DMS 273 (cell line): ENCODE data around the gene SLITRK4.

Experiments used
- DNase-seq: peaks from one replicate; lab custom pipeline; 2025; ENCODE audit not compliant: unreplicated experiment; lab: John Stamatoyannopoulos, UW

Gene SLITRK4

GRCh38 chrX:143635915-143636314 lies at the start of gene SLITRK4:
SLITRK4 (minus strand) TSS chrX:143636101; CDS start chrX:143631108, 4,993 bp downstream.
- DNase-seq: no peak

- DNase-seq: no peak
Measured at GRCh38 chrX:143683486-143683885, 47.6 kb upstream of the SLITRK4 start.

- DNase-seq: no peak
Measured at GRCh38 chrX:143674926-143675325, 39.0 kb upstream of the SLITRK4 start.

GRCh38 chrX:143669395-143669794 lies 33.5 kb upstream of the SLITRK4 start:
- DNase-seq: peak; percentile 33

- peak; percentile 57 for DNase-seq
Measured at GRCh38 chrX:143664302-143664701, 28.4 kb upstream of the SLITRK4 start.

- no peak for DNase-seq
Measured at GRCh38 chrX:143663755-143664154, 27.9 kb upstream of the SLITRK4 start.

GRCh38 chrX:143661286-143661685 lies 25.4 kb upstream of the SLITRK4 start:
- no peak for DNase-seq

GRCh38 chrX:143648705-143649104 lies 12.8 kb upstream of the SLITRK4 start:
- DNase-seq: peak; percentile 33

- no peak for DNase-seq
Measured at GRCh38 chrX:143642426-143642825, 6.5 kb upstream of the SLITRK4 start.

GRCh38 chrX:143636831-143637230 lies 930 bp upstream of the SLITRK4 start:
- DNase-seq: no peak

GRCh38 chrX:143634663-143635455 lies 1.0 kb downstream of the SLITRK4 start:
- peak; percentile 11 for DNase-seq

GRCh38 chrX:143634309-143634662 lies 1.6 kb downstream of the SLITRK4 start:
- DNase-seq: no peak

- no peak for DNase-seq
Measured at GRCh38 chrX:143633461-143634308, 2.2 kb downstream of the SLITRK4 start.

GRCh38 chrX:143632625-143633410 lies 3.1 kb downstream of the SLITRK4 start:
- no peak for DNase-seq

- no peak for DNase-seq
Measured at GRCh38 chrX:143623657-143624056, 12.2 kb downstream of the SLITRK4 start.

GRCh38 chrX:143621276-143621675 lies 14.6 kb downstream of the SLITRK4 start:
- no peak for DNase-seq

GRCh38 chrX:143615851-143616250 lies 20.1 kb downstream of the SLITRK4 start:
- DNase-seq: no peak

GRCh38 chrX:143601809-143602208 lies 34.1 kb downstream of the SLITRK4 start:
- no peak for DNase-seq

- no peak for DNase-seq
Measured at GRCh38 chrX:143581240-143581639, 54.7 kb downstream of the SLITRK4 start.

- DNase-seq: no peak
Measured at GRCh38 chrX:143580266-143580665, 55.6 kb downstream of the SLITRK4 start.
